Effector memory CD4-positive, alpha-beta T cell (primary cell): ENCODE measurements around the gene HS6ST1.

Experiments
- DNase-seq, 3 donors: peaks; one replicate each; pipeline ENCODE4 v3.0.0-alpha.2; 2020
- H3K27ac ChIP-seq: 2 replicates; pipeline ENCODE4 v1.7.0; 2013; ENCODE audit warnings: mild to moderate bottlenecking, low read length, moderate library complexity; ENCODE audit not compliant: insufficient read depth, poor library complexity, severe bottlenecking
- H3K27me3 ChIP-seq: replicated peaks from 2 replicates; pipeline ENCODE4 v1.7.0; 2013; ENCODE audit warnings: mild to moderate bottlenecking, low read length; ENCODE audit not compliant: insufficient read depth, control insufficient read depth, poor library complexity, severe bottlenecking
- H3K36me3 ChIP-seq: 2 replicates; pipeline ENCODE4 v1.7.0; 2013; ENCODE audit warnings: mild to moderate bottlenecking, low read length, moderate library complexity; ENCODE audit not compliant: control insufficient read depth, insufficient read depth
- H3K4me1 ChIP-seq: 2 replicates; pipeline ENCODE4 v1.7.0; 2013; ENCODE audit warnings: low read length, mild to moderate bottlenecking; ENCODE audit not compliant: control insufficient read depth, insufficient read depth, poor library complexity, severe bottlenecking
- H3K4me3 ChIP-seq: 2 replicates; pipeline ENCODE4 v1.7.0; 2013; ENCODE audit warnings: low read length, low read depth, mild to moderate bottlenecking; ENCODE audit not compliant: insufficient read depth, poor library complexity, severe bottlenecking
- H3K9me3 ChIP-seq: 2 replicates; pipeline ENCODE4 v1.7.0; 2013; ENCODE audit warnings: mild to moderate bottlenecking, low read length, moderate library complexity; ENCODE audit not compliant: control insufficient read depth

HS6ST1 gene

GRCh38 chr2:128332091-128332634, 13.5 kb upstream of the HS6ST1 start:
- Histone ChIP-seq H3K4me1 (no peaks in the 10 kb centered on the region), H3K27ac (no peak overlapping the region), H3K4me3 (no peak overlapping the region), H3K27me3 (no peaks in the 10 kb centered on the region), H3K9me3 (no peaks in the 10 kb centered on the region), H3K36me3 (no peaks in the 10 kb centered on the region)
- DNase-seq, result no peak

- H3K27me3 ChIP-seq, result no peaks in the 10 kb centered on the region
- no peak for DNase-seq
- H3K36me3 ChIP-seq, result no peaks in the 10 kb centered on the region
- no peak overlapping the region for H3K27ac ChIP-seq
- no peaks in the 10 kb centered on the region for H3K4me1 ChIP-seq
- no peak overlapping the region for H3K4me3 ChIP-seq
- no peaks in the 10 kb centered on the region for H3K9me3 ChIP-seq
Observed at GRCh38 chr2:128330583-128330982, 11.9 kb upstream of the HS6ST1 start.

DNA sequence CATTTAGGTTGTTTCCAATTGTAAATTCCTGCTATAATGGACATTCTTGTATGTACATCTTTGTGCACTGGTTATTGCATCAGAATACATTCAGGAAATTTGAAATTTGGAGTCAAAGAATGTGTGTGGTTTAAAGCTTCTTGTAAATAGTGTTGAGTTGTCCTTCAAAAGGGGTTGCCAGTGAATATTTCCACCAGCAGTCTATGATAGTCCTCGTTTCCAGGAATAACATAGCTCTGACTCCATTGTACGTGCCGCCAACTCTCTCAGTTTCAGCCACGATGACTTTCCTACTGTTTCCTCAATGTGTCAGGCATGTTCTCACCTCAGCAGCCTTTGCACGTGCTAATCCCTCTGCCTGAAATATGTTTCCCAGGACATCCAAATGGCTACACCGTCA, 10.9 kb upstream of the HS6ST1 start:
- no peak for DNase-seq
- H3K27ac ChIP-seq, result no peak overlapping the region
- no peaks in the 10 kb centered on the region for H3K36me3 ChIP-seq
- no peaks in the 10 kb centered on the region for H3K4me1 ChIP-seq
- no peaks in the 10 kb centered on the region for H3K9me3 ChIP-seq
- H3K4me3 ChIP-seq, result no peak overlapping the region
- no peaks in the 10 kb centered on the region for H3K27me3 ChIP-seq

- no peaks in the 10 kb centered on the region for H3K27me3 ChIP-seq
- H3K4me3 ChIP-seq, result no peak overlapping the region
- peaks cover 3% of the 10 kb centered on the region for H3K4me1 ChIP-seq
- DNase-seq, result no peak
- no peak overlapping the region for H3K27ac ChIP-seq
- no peaks in the 10 kb centered on the region for H3K36me3 ChIP-seq
- H3K9me3 ChIP-seq, result no peaks in the 10 kb centered on the region
Observed at GRCh38 chr2:128327180-128327964, 8.7 kb upstream of the HS6ST1 start.

GRCh38 chr2:128326346-128326745, 7.7 kb upstream of the HS6ST1 start:
- no peaks in the 10 kb centered on the region for H3K36me3 ChIP-seq
- H3K27ac ChIP-seq, result no peak overlapping the region
- no peaks in the 10 kb centered on the region for H3K27me3 ChIP-seq
- DNase-seq, result no peak
- H3K9me3 ChIP-seq, result no peaks in the 10 kb centered on the region
- no peak overlapping the region for H3K4me3 ChIP-seq
- peaks cover 9% of the 10 kb centered on the region for H3K4me1 ChIP-seq

GRCh38 chr2:128325611-128326181, 7.0 kb upstream of the HS6ST1 start:
- H3K9me3 ChIP-seq, result no peaks in the 10 kb centered on the region
- no peak overlapping the region for H3K4me3 ChIP-seq
- no peak overlapping the region for H3K27ac ChIP-seq
- no peaks in the 10 kb centered on the region for H3K36me3 ChIP-seq
- no peaks in the 10 kb centered on the region for H3K27me3 ChIP-seq
- peaks cover 13% of the 10 kb centered on the region for H3K4me1 ChIP-seq
- no peak for DNase-seq

GRCh38 chr2:128324897-128325410, 6.3 kb upstream of the HS6ST1 start:
- H3K27ac ChIP-seq, result no peak overlapping the region
- DNase-seq, result no peak

DNA sequence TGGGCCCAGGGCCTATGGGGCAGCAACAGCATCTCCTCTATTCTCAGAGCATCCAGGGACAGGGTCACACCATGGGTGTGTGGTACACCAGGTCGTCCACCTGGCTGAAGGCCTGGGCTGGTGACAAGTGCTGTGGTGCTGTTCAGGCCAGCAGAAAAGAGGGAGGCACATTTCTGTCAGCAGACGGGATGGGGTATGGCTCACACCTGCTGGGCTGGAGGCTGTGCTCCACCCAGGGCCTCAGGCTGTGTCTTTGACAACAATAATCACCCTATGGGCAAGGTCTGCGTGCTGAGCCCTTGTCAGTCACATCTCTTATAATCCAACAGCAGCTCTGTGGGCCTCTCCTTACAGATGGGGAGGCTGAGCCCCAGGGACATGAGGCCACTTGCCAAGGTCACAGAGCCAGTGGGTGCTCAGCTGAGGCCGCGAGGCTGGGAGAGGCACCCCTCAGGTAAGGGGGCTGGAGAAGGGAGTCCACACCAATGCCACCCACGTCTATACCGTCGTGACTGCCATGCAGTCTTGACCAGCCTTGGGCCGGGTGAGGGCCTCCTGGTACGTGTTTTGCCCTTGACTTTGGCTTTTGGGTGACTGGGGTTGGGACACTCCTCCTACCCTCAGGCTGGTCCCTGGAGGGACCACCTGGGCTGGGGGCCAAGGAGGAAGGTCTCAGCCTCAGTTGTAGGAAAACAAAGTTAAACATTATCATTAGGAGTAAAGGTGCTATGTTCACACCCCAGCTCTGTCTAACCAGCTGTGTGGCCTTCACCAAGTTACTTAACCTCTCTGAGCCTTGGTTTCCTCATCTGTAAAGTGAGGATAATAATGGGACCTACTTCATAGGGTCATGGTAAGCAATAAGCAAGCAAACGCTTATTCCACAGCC, 5.6 kb upstream of the HS6ST1 start:
- Histone ChIP-seq H3K4me3 (no peak overlapping the region), H3K4me1 (peaks cover 16% of the 10 kb centered on the region), H3K27ac (no peak overlapping the region), H3K27me3 (no peaks in the 10 kb centered on the region), H3K9me3 (no peaks in the 10 kb centered on the region), H3K36me3 (no peaks in the 10 kb centered on the region)
- DNase-seq, result no peak

More at GRCh38 chr2:128324897-128325410, 6.3 kb upstream of the HS6ST1 start:
- Histone ChIP-seq H3K36me3 (no peaks in the 10 kb centered on the region), H3K9me3 (no peaks in the 10 kb centered on the region), H3K4me3 (no peak overlapping the region), H3K27me3 (no peaks in the 10 kb centered on the region), H3K4me1 (peaks cover 13% of the 10 kb centered on the region)

DNA sequence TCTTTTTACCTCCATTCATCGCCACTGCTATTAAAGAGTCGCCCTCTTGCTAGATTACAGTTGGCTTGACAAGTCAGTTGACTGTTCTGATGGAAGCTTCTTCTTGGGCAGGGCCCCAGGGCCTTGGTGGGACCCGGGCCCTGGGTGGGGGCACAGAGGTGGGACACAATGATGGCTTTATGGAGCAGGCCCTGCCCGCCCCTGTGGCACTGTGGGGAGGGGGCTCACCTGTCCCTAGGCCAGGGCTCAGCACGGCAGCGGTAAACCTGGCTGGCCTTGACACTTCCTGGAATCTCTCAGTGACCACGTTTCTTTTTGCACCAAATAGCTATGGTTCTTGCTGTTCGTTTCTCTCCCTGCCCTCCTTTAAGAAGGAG, 4.9 kb upstream of the HS6ST1 start:
- no peak for DNase-seq
- H3K4me1 ChIP-seq, result peaks cover 18% of the 10 kb centered on the region

More for the DNA sequence above, 4.9 kb upstream of the HS6ST1 start:
- no peak overlapping the region for H3K4me3 ChIP-seq
- H3K27ac ChIP-seq, result no peak overlapping the region
- no peaks in the 10 kb centered on the region for H3K36me3 ChIP-seq
- H3K27me3 ChIP-seq, result no peaks in the 10 kb centered on the region
- no peaks in the 10 kb centered on the region for H3K9me3 ChIP-seq
